ENCODE data around the gene IL4R.

Gene IL4R

DNA sequence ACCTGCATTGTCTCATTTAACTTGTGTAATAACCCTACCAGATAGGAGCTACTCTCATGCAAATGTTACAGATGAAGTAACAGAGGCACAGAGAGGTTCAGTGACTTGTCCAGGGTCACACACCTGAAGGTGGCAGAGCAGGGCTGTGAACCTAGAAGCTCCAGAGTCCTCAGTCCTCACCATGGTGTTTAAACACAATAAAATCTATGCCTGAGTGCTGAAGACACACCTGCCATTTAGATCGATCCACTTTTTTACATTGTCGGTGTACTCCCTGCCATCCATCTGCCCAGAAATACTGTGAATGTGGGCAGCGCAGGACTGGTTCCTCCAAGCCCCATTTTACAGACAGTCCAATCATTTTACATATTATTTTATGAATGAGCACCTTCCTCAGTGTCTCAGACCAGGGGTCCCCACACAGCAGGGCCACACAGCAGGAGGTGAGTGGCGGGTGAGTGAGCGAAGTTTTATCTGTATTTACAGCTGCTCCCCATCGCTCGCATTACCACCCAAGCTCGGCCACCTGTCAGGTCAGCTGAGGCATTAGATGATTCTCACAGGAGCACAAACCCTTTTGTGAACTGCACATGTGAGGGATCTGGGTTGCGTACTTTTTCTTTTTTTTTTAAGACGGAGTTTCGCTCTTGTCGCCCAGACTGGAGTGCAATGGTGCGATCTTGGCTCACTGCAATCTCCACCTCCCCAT lies 5.6 kb downstream of the IL4R start:
- H3K4me3 ChIP-seq: no peak overlapping the region
- H3K4me2 ChIP-seq: 0 out of 2 replicates have a peak overlapping the region, but pooled peaks have one; percentile 60
- peaks cover 42% of the 10 kb centered on the region for H3K4me1 ChIP-seq
- no peak overlapping the region for H3K9ac ChIP-seq
- no peaks in the 10 kb centered on the region for H3K36me3 ChIP-seq
- H3K9me3 ChIP-seq: no peaks in the 10 kb centered on the region
- H3K27me3 ChIP-seq: peaks cover 2% of the 10 kb centered on the region; the same call in 1 of the 2 replicates
- no peak for TF ChIP-seq Cebpa-rat (IDR thresholded peaks at IDR 0.05)
- H4K20me1 ChIP-seq: peaks cover 38% of the 10 kb centered on the region
- H3K27ac ChIP-seq: no peak overlapping the region

DNA sequence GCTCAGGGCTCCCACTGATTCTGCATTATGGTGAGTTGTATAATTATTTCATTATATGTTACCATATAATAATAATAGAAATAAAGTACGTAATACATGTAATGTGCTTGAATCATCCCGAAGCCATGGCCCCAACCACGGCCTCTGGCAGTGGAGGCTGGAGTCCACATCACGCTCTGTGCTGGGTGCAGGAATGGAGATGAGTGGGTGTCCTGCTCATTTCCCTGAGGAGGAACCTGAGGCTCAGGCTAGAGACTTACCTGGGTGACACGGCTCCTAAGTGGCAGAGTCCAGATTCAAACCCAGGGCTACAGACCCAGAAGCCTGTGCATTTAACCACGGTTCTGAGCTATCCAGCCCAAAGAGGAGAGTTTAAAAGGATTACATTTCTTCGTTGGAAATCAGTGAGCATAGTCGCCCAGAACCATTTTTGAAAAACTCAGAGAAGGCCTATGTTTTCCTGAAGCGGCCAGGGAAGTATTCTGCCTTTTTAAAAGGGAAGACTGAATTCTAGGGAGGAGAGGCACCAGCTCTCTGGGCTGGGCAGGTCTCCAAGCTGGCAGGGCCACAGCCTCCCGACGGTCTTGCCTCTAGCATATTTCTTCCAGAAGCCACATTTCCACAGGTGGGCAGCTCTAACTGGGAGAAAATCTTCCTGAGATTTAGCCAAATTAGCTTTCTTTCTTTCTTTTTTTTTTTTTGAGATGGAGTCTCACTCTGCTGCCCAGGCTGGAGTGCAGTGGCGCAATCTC lies 6.7 kb downstream of the IL4R start:
- TF ChIP-seq Cebpa-rat (IDR thresholded peaks at IDR 0.05): no peak
- peaks cover 32% of the 10 kb centered on the region for H3K4me1 ChIP-seq
- no peak overlapping the region for H3K4me3 ChIP-seq
- H3K9me3 ChIP-seq: no peaks in the 10 kb centered on the region
- H3K4me2 ChIP-seq: no peak overlapping the region
- H3K27ac ChIP-seq: no peak overlapping the region
- no peak overlapping the region for H3K9ac ChIP-seq
- H3K27me3 ChIP-seq: no peaks in the 10 kb centered on the region
- peaks cover 28% of the 10 kb centered on the region for H4K20me1 ChIP-seq
- no peaks in the 10 kb centered on the region for H3K36me3 ChIP-seq

DNA sequence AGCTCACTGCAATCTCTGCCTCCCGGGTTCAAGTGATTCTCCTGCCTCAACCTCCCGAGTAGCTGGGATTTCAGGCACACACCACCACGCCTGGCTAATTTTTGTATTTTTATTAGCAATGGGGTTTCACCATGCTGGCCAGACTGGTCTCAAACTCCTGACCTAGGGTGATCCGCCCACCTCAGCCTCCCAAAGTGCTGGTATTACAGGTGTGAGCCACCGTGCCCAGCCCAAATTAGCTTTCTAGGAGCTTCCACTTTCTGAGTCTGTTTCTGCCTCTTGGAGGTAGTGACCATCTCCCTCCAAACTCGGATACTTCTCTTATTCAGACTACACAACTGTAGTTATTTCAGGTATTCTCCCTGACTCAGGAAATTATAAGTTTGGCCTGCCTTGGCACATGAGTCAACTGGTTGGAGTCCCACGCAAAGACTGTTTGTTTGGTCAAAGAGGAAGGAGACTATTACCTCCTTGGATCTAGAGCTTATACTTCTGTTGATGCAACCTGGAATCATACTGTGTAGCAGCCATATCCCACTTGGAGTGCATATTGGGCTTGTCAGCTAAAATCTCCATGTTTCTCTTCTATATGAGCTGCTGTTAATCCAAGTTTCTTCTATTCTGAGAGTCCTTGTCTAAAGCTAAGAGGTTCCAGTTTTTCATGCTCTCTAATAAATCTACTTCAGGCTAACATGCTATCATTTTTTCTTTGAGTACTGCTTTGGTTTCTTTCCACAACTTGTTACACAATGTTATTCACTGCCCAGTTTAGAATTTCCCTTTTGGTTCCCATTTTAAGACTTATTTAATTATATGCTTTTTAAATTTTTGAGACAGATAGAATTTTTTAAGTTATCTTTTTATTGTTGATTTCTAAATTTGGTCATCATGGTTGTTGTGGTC lies 7.5 kb downstream of the IL4R start:
- Histone ChIP-seq H3K27ac (no peak overlapping the region), H3K9ac (no peak overlapping the region), H3K9me3 (no peaks in the 10 kb centered on the region), H3K27me3 (no peaks in the 10 kb centered on the region), H4K20me1 (peaks cover 20% of the 10 kb centered on the region), H3K4me1 (peaks cover 26% of the 10 kb centered on the region), H3K4me3 (no peak overlapping the region), H3K36me3 (no peaks in the 10 kb centered on the region), H3K4me2 (no peak overlapping the region)
- TF ChIP-seq Cebpa-rat (IDR thresholded peaks at IDR 0.05): no peak

DNA sequence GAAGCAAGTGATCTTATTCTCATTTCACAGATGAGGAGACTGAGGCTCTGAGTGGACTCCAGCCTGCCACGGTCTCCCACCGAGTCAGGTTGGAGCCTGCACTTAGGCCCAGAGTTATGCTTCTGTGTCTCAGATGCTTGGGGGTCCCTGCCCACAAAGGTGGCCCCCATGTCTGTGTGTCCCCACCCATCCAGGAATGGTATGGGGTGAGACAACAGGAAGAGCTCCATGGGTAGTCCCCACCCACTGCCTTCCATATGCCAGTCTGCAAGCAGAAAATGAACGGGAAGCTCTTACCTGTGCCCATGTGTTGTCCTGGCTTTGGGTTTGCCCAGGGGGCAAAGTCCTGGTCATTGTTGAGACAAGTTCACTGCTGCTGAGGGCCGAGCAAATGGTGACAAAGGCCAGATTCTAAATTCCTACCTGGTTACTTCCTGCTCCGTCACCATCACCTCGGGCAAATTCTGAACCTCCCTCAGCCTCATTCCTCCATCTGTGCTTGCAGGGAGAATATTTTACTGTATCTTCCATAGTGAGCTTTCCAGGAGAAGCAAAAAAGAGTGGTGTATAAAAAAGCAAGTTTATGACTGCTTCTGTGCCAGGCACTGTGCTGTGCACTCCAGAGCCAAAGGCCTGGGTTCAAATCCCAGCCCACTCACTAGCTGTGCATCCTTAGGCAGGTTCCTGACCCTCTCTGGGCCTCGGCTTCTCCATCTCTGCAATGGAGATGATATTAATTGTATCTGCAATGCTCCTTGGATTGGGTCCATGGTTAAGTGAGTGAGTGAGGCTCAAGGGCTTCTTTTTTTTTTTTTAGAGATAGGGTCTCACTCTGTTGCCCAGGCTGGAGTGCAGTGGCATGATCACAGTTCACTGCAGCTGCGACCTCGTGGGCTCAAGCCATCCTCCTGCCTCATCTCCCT lies 9.3 kb downstream of the IL4R start:
- TF ChIP-seq Cebpa-rat (IDR thresholded peaks at IDR 0.05): no peak
- Histone ChIP-seq H3K4me2 (no peak overlapping the region), H3K9me3 (no peaks in the 10 kb centered on the region), H3K27ac (no peak overlapping the region), H3K4me3 (no peak overlapping the region), H3K9ac (no peak overlapping the region), H4K20me1 (peaks cover 7% of the 10 kb centered on the region; the same call in 1 of the 2 replicates), H3K27me3 (no peaks in the 10 kb centered on the region), H3K36me3 (no peaks in the 10 kb centered on the region), H3K4me1 (peaks cover 30% of the 10 kb centered on the region)

DNA sequence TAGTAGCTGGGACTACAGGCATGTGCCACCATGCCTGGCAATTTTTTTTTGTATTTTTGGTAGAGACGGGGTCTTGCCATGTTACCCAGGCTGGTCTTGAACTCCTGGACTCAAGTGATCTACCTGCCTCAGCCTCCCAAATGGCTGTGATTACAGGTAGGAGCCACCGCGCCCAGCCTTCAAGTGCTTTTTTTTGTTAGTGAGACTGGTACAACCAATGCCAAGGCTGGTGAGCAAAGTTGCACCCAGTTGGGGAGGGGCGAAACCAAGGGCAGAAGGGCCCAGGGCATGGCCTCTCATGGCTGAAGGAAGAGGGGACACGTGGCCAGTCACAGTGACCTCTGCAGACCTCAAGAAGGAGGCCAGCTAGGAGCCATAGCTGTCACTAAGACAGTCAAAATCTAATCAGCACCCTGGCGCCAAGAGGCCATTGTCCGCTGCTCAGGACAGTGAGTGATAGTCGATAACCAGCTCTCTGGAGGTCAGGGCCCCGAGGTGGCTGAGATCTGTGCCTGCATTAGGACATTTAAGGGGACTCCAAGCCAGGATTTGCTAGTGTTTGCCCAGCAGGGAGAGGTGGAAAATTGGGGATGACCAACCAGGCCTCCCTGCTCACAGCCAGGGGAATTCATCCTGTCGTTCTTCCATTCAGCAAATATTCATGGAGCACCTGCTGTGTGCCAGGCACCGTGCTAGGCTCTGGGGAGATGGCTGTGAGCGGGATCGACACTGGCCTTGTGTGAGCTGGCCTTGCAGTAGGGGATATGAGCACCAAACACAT lies 10.2 kb downstream of the IL4R start:
- no peak overlapping the region for H3K4me2 ChIP-seq
- H3K27me3 ChIP-seq: no peaks in the 10 kb centered on the region
- H3K36me3 ChIP-seq: no peaks in the 10 kb centered on the region
- no peaks in the 10 kb centered on the region for H3K9me3 ChIP-seq
- H3K4me3 ChIP-seq: no peak overlapping the region
- H3K27ac ChIP-seq: no peak overlapping the region
- H4K20me1 ChIP-seq: peaks cover 6% of the 10 kb centered on the region; the same call in 1 of the 2 replicates
- H3K4me1 ChIP-seq: peaks cover 21% of the 10 kb centered on the region
- TF ChIP-seq Cebpa-rat (IDR thresholded peaks at IDR 0.05): no peak
- no peak overlapping the region for H3K9ac ChIP-seq

DNA sequence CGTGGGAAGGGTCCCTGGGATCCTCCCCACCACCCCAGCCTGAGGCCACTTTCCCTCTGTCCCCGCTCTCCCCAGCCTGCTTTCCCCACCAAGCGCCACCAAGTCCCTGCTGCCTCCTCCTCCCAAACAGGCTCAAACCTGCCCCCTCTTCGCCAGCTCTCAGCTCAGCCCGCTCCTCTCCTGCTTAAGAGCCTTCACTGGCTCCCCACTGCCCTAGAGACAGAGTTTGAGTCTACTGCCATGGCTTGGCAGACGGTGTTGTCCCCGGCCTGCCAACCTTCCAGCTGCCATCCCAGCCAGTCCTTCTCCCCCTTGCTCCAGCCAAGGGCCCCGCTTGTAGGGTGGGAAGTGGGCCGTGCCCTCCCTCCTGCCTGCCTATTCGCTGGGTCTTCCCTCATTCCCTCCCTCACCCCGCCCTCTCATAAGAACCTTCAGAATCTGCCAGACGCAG lies 11.1 kb downstream of the IL4R start:
- no peaks in the 10 kb centered on the region for H3K9me3 ChIP-seq
- peaks cover 18% of the 10 kb centered on the region for H3K4me1 ChIP-seq
- no peak overlapping the region for H3K4me2 ChIP-seq
- H3K36me3 ChIP-seq: no peaks in the 10 kb centered on the region
- H3K9ac ChIP-seq: no peak overlapping the region
- H3K27ac ChIP-seq: 0 out of 2 replicates have a peak overlapping the region, but pooled peaks have one; percentile 2
- no peak overlapping the region for H3K4me3 ChIP-seq
- no peak for TF ChIP-seq Cebpa-rat (IDR thresholded peaks at IDR 0.05)
- no peaks in the 10 kb centered on the region for H3K27me3 ChIP-seq
- H4K20me1 ChIP-seq: 0 out of 2 replicates have a peak, but pooled peaks cover 6% of the 10 kb centered on the region

DNA sequence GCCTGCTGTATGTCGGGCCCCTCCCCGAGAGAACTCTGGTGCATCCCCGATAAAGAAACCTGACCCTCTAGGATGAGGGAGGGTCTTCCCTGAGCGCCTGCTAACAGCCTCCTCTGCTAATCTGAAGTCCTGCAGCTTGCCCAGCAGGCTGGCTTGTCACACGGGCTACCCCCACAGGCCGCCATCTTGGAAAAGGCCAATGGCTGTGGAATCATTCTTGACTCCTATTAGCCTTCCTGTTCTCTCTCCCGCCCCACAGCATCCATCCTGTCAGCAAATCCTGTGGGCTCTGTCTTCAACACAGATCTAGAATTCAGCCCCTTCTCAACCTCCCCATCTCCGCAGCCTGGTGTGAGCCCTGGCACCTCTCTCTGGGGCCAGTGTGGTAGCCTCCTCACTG lies 12.0 kb downstream of the IL4R start:
- 0 out of 2 replicates have a peak, but pooled peaks cover 6% of the 10 kb centered on the region for H4K20me1 ChIP-seq
- TF ChIP-seq Cebpa-rat (IDR thresholded peaks at IDR 0.05): no peak
- H3K9ac ChIP-seq: no peak overlapping the region
- peaks cover 26% of the 10 kb centered on the region for H3K4me1 ChIP-seq
- H3K9me3 ChIP-seq: no peaks in the 10 kb centered on the region
- H3K27me3 ChIP-seq: no peaks in the 10 kb centered on the region
- H3K4me2 ChIP-seq: peak overlapping the region; percentile 75; the same call in 1 of the 2 replicates
- no peak overlapping the region for H3K4me3 ChIP-seq
- no peak overlapping the region for H3K27ac ChIP-seq
- H3K36me3 ChIP-seq: no peaks in the 10 kb centered on the region

DNA sequence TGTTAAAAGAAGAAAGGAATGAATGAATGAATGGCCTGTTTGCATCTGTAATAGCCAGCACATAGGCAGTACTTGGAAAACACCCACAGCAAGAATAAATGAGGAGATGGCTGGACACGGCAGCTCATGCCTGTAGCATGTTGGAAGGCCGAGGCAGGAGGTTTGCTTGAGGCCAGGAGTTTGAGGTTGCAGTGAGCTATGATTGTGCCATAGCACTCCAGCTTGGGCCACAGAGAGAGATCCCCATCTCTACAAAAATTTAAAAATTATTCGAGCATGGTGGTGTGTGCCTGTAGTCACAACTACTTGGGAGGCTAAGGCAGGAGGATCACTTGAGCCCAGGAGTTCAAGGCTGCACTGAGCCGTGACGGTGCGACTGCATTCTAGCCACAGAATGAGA lies 12.5 kb downstream of the IL4R start:
- no peak overlapping the region for H3K4me3 ChIP-seq
- H3K4me1 ChIP-seq: peaks cover 32% of the 10 kb centered on the region
- TF ChIP-seq Cebpa-rat (IDR thresholded peaks at IDR 0.05): no peak
- H4K20me1 ChIP-seq: 0 out of 2 replicates have a peak, but pooled peaks cover 6% of the 10 kb centered on the region
- H3K4me2 ChIP-seq: peak overlapping the region; percentile 75
- no peak overlapping the region for H3K9ac ChIP-seq
- peak overlapping the region; percentile 73 for H3K27ac ChIP-seq
- H3K36me3 ChIP-seq: no peaks in the 10 kb centered on the region
- no peaks in the 10 kb centered on the region for H3K9me3 ChIP-seq
- no peaks in the 10 kb centered on the region for H3K27me3 ChIP-seq

Data from BLaER1 (cell line).